H9 (cell line): Measurements from ENCODE around the gene SERPING1. TPM values are rescaled to one million over a fixed set of nuclear protein-coding genes. Genes with fewer than 3 reads are reported as not detected.

ENCODE experiments used
- DNase-seq: peaks from one replicate; pipeline ENCODE4 v3.0.0-alpha.2; 2017
- H2AFZ ChIP-seq: one replicate; pipeline ENCODE4 v1.6.1; 2013; ENCODE audit warnings: mild to moderate bottlenecking, low read length, control low read depth, moderate library complexity
- H2AK5ac ChIP-seq: 2 replicates; pipeline ENCODE4 v1.6.1; 2013; ENCODE audit warnings: low read length, control low read depth, mixed read lengths; ENCODE audit not compliant: insufficient read length
- H2BK120ac ChIP-seq: one replicate; pipeline ENCODE4 v1.6.1; 2013; ENCODE audit warnings: low read depth, mild to moderate bottlenecking, low read length, control low read depth, inconsistent platforms; ENCODE audit not compliant: poor library complexity, severe bottlenecking
- H2BK12ac ChIP-seq: 2 replicates; pipeline ENCODE4 v1.6.1; 2013; ENCODE audit warnings: low read length, control low read depth, mixed read lengths, low read depth; ENCODE audit not compliant: insufficient read length
- H2BK15ac ChIP-seq: 2 replicates; pipeline ENCODE4 v1.6.1; 2013; ENCODE audit warnings: low read depth, low read length, control low read depth
- H2BK20ac ChIP-seq: one replicate; pipeline ENCODE4 v1.6.1; 2013; ENCODE audit warnings: low read depth, mild to moderate bottlenecking, low read length, control low read depth, inconsistent platforms; ENCODE audit not compliant: poor library complexity, severe bottlenecking
- H2BK5ac ChIP-seq: 2 replicates; pipeline ENCODE4 v1.6.1; 2013; ENCODE audit warnings: low read length, control low read depth, mixed read lengths; ENCODE audit not compliant: insufficient read length
- H3K14ac ChIP-seq: 2 replicates; pipeline ENCODE4 v1.6.1; 2013; ENCODE audit warnings: low read length, control low read depth; ENCODE audit not compliant: insufficient read depth
- H3K18ac ChIP-seq: 2 replicates; pipeline ENCODE4 v1.6.1; 2013; ENCODE audit warnings: low read depth, mild to moderate bottlenecking, mixed read lengths, low read length, control low read depth; ENCODE audit not compliant: insufficient read length
- H3K23ac ChIP-seq: 2 replicates; pipeline ENCODE4 v1.6.1; 2013; ENCODE audit warnings: low read length, control low read depth, mixed read lengths, low read depth; ENCODE audit not compliant: insufficient read length
- H3K23me2 ChIP-seq: 2 replicates; pipeline ENCODE4 v1.6.1; 2013; ENCODE audit warnings: low read depth, mild to moderate bottlenecking, mixed read lengths, low read length, control low read depth; ENCODE audit not compliant: insufficient read length, poor library complexity, severe bottlenecking
- H3K27ac ChIP-seq: 2 replicates; pipeline ENCODE4 v1.5.1; 2013; ENCODE audit warnings: low read length, control low read depth, mixed read lengths, low read depth; ENCODE audit not compliant: insufficient read length
- H3K27me3 ChIP-seq: 2 replicates; pipeline ENCODE4 v1.6.1; 2013; ENCODE audit warnings: low read length, control low read depth, inconsistent platforms; ENCODE audit not compliant: insufficient read depth
- H3K4ac ChIP-seq: 2 replicates; pipeline ENCODE4 v1.6.1; 2013; ENCODE audit warnings: low read depth, mild to moderate bottlenecking, control low read depth, inconsistent platforms, low read length, moderate library complexity
- H3K4me1 ChIP-seq: 2 replicates; pipeline ENCODE4 v1.6.1; 2013; ENCODE audit warnings: low read length, control low read depth, inconsistent platforms; ENCODE audit not compliant: insufficient read depth
- H3K4me2 ChIP-seq: 2 replicates; pipeline ENCODE4 v1.6.1; 2013; ENCODE audit warnings: low read length, control low read depth, mixed read lengths; ENCODE audit not compliant: insufficient read length, insufficient read depth
- H3K56ac ChIP-seq: 2 replicates; pipeline ENCODE4 v1.6.1; 2013; ENCODE audit warnings: low read depth, mild to moderate bottlenecking, mixed read lengths, low read length, control low read depth; ENCODE audit not compliant: insufficient read length
- H3K79me1 ChIP-seq: 2 replicates; pipeline ENCODE4 v1.6.1; 2013; ENCODE audit warnings: low read depth, mild to moderate bottlenecking, moderate library complexity, low read length, control low read depth, inconsistent platforms; ENCODE audit not compliant: insufficient read depth, poor library complexity, severe bottlenecking
- H3K79me2 ChIP-seq: 2 replicates; pipeline ENCODE4 v1.6.1; 2013; ENCODE audit warnings: low read length, control low read depth, inconsistent platforms; ENCODE audit not compliant: insufficient read depth
- H3K9ac ChIP-seq: 2 replicates; pipeline ENCODE4 v1.6.1; 2013; ENCODE audit warnings: low read length, control low read depth, mixed read lengths; ENCODE audit not compliant: insufficient read length; ENCODE audit errors: extremely low read depth
- H3K9me3 ChIP-seq: one replicate; pipeline ENCODE4 v1.6.1; 2013; ENCODE audit warnings: low read depth, low read length, inconsistent platforms; ENCODE audit not compliant: control insufficient read depth
- H3T11ph ChIP-seq: one replicate; pipeline ENCODE4 v1.6.1; 2013; ENCODE audit warnings: mild to moderate bottlenecking, low read length, control low read depth, inconsistent platforms
- H4K20me1 ChIP-seq: one replicate; pipeline ENCODE4 v1.6.1; 2013; ENCODE audit not compliant: control insufficient read depth, insufficient read length, insufficient read depth
- H4K5ac ChIP-seq: 2 replicates; pipeline ENCODE4 v1.6.1; 2013; ENCODE audit warnings: low read depth, mild to moderate bottlenecking, mixed read lengths, low read length, control low read depth; ENCODE audit not compliant: insufficient read length
- H4K8ac ChIP-seq: replicated peaks from 2 replicates; pipeline ENCODE4 v1.6.1; 2013; ENCODE audit warnings: low read length, control low read depth, mixed read lengths, low read depth; ENCODE audit not compliant: insufficient read length
- H4K91ac ChIP-seq: 2 replicates; pipeline ENCODE4 v1.6.1; 2013; ENCODE audit warnings: low read depth, mild to moderate bottlenecking, moderate library complexity, mixed read lengths, low read length, control low read depth; ENCODE audit not compliant: insufficient read length
- H3K27ac Mint-ChIP-seq, 3 experiments: 2 replicates in 2 of 3; 3 replicates in 1 of 3; pipeline ENCODE4 v1.8.0; 2020 to 2021; ENCODE audit warnings: mixed read lengths in 3 of 3, mild to moderate bottlenecking in 1 of 3, moderate library complexity in 1 of 3
- H3K27me3 Mint-ChIP-seq: 2 replicates; pipeline ENCODE4 v1.8.0; 2021; ENCODE audit warnings: low read depth, mild to moderate bottlenecking, moderate library complexity, mixed read lengths
- H3K36me3 Mint-ChIP-seq, 3 experiments: 2 replicates in 2 of 3; 3 replicates in 1 of 3; pipeline ENCODE4 v1.8.0; 2020 to 2021; ENCODE audit warnings: low read depth in 3 of 3, mixed read lengths in 3 of 3; ENCODE audit not compliant: insufficient read depth in 1 of 3
- H3K4me1 Mint-ChIP-seq, 2 experiments: 2 replicates each; pipeline ENCODE4 v1.8.0; 2020; ENCODE audit warnings: mixed read lengths in 2 of 2
- H3K4me3 Mint-ChIP-seq, 2 experiments: 2 replicates in 1 of 2; 3 replicates in 1 of 2; pipeline ENCODE4 v1.8.0; 2020 to 2021; ENCODE audit warnings: mild to moderate bottlenecking in 2 of 2, mixed read lengths in 2 of 2, moderate library complexity in 1 of 2
- H3K9me3 Mint-ChIP-seq, 2 experiments: 2 replicates in 1 of 2; 3 replicates in 1 of 2; pipeline ENCODE4 v1.8.0; 2020; ENCODE audit warnings: mild to moderate bottlenecking in 2 of 2, mixed read lengths in 2 of 2, moderate library complexity in 1 of 2
- CTCF ChIP-seq: fragments of 200-600 bp; sonication (generic); conservative IDR thresholded peaks from 3 replicates; pipeline ENCODE4 v1.8.0; 2021; ENCODE audit warnings: antibody characterized with exemption, mild to moderate bottlenecking
- WGBS: extraction: QIAGEN DNeasy Blood & Tissue Kit; methylation state at CpG from one replicate; pipeline ENCODE4 v1.1.7; 2013; ENCODE audit warnings: missing lambda C conversion rate, low lambda C conversion rate, mixed read lengths; ENCODE audit not compliant: insufficient read length; ENCODE audit errors: extremely low coverage; 5-methylcytosine and 5-hydroxymethylcytosine counted together
- total RNA-seq: library from RNA; stranded (reverse); gene quantifications from 2 replicates; pipeline ENCODE4 v1.2.1, GENCODE V29; 2021

Gene SERPING1
- total RNA-seq, 1 experiment from 2014 or later = 35.2 TPM

GRCh38 chr11:57555393-57555792, 42.1 kb upstream of the SERPING1 start:
- no peak for DNase-seq
- no peaks in the 10 kb centered on the region for H3K9me3 Mint-ChIP-seq

More at GRCh38 chr11:57555393-57555792, 42.1 kb upstream of the SERPING1 start:
- H3K56ac ChIP-seq = no peak overlapping the region
- no peak overlapping the region for H3K27ac ChIP-seq
- H3K27me3 ChIP-seq = no peaks in the 10 kb centered on the region
- Mint-ChIP-seq H3K4me1 (peaks cover 6 to 13% of the 10 kb centered on the region in 2 experiments; a peak in 1 of 4 replicates), H3K4me3 (no peak overlapping the region), H3K27me3 (no peaks in the 10 kb centered on the region; the same call in 1 of the 2 replicates), H3K36me3 (peaks cover 18 to 62% (median 53%) of the 10 kb centered on the region in 3 experiments; a peak in 6 of 7 replicates), H3K27ac (no peak overlapping the region)
- WGBS = no CpG with 5 or more reads among the region's 2 CpGs
- H4K91ac ChIP-seq = no peak overlapping the region
- H2BK15ac ChIP-seq = no peak overlapping the region
- no peak overlapping the region for H3K18ac ChIP-seq
- H3K14ac ChIP-seq = no peak overlapping the region
- H2AK5ac ChIP-seq = no peak overlapping the region
- no peak overlapping the region for H3T11ph ChIP-seq
- no peak overlapping the region for H4K8ac ChIP-seq
- TF ChIP-seq CTCF = no peak
- H4K5ac ChIP-seq = no peak overlapping the region
- no peak overlapping the region for H3K4me2 ChIP-seq
- no peaks in the 10 kb centered on the region for H3K9me3 ChIP-seq
- no peaks in the 10 kb centered on the region for H4K20me1 ChIP-seq
- no peak overlapping the region for H3K4ac ChIP-seq
- H2BK20ac ChIP-seq = no peak overlapping the region
- no peaks in the 10 kb centered on the region for H3K23me2 ChIP-seq
- no peaks in the 10 kb centered on the region for H3K79me2 ChIP-seq
- H2AFZ ChIP-seq = no peak overlapping the region
- H3K4me1 ChIP-seq = no peaks in the 10 kb centered on the region; the same call in 1 of the 2 replicates
- H3K79me1 ChIP-seq = no peaks in the 10 kb centered on the region
- H2BK5ac ChIP-seq = no peak overlapping the region
- no peak overlapping the region for H3K23ac ChIP-seq
- H3K9ac ChIP-seq = no peak overlapping the region
- no peak overlapping the region for H2BK12ac ChIP-seq
- H2BK120ac ChIP-seq = no peak overlapping the region
